Amniotic stem cell (primary cell): ENCODE measurements around the gene WBP1L.
A peak's percentile ranks its signal among the peaks of the same experiment; 100 is the strongest.
"Not testable (repeated sequence)": the region's sequence is repeated elsewhere in the genome, so short reads cannot be mapped to it uniquely, and the experiment has no call there.

ENCODE experiments used
- DNase-seq: peaks from one replicate; lab custom pipeline; 2025; lab: John Stamatoyannopoulos, UW

Gene WBP1L

DNA sequence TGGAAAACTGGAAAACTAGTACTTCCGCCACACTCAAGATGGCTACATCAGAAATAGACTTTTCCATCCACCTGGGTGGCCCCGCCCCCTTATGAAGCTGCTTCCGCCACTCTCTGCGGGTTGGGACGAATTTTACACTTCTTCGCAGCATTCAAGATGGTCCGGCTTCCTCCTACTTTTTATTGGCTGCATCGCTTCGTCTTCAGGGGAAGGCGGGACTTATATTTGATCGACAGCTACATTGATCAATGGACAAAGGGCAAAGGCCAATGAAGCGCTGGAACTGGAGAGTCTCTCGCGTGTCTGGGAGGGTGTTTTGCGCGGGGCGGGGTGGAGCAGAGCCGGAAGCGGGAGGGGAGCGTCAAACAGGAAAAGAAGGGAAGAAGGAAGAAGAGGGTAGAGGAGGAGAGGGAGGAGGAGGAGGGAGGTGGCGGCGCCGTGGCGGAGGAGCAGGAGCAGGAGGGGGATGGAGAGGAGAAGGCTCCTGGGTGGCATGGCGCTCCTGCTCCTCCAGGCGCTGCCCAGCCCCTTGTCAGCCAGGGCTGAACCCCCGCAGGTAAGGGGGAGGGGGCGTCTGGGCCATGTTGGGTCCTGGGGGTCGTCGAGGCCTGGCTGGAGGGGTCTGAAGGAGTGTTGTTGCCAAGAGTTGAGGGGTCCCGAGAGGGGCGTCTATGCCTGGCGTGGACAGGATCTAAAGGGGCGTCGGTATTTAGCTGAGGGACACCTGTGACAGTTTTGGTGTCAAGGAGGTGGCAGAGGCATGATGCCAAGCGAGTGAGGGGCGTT lies at the start of gene WBP1L:
TSS of gene WBP1L (plus strand) at position 361 of the 786 bp plus-strand sequence. CDS start at position 467, 106 bp downstream.
- peak; percentile 98 for DNase-seq

DNA sequence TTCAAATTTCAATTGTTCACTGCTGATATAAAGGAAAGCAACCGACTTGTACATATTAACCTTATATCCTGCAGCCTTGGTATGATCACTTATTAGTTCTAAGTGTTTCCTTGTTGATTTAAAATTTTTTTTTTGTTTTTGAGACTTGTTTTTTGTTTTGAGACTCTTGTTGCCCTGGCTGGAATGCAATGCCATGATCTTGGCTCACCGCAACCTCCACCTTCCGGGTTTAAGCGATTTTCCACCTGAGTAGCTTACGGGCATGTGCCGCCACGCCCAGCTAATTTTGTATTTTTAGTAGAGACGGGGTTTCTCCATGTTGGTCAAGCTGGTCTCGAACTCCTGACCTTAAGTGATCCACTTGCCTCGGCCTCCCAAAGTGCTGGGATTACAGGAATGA lies 48.3 kb upstream of the WBP1L start:
- not testable (repeated sequence) for DNase-seq

DNA sequence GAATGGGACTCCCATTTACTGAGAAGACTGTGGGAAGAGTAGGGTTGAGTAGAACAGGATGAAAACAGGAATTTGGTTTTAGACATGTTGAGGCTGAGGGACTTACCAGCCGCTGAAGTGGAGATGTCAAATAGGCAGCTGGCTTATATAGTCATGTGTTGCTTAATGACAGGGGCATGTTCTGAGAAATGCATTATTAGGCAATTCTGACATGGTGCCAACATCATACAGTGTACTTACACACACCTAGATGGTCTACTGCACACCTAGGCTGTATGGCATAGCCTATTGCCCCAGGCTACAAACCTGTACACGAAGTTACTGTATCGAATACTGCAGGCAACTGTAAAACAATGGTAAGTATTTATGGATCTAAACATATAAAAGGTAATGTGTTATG lies 47.0 kb upstream of the WBP1L start:
- no peak for DNase-seq

DNA sequence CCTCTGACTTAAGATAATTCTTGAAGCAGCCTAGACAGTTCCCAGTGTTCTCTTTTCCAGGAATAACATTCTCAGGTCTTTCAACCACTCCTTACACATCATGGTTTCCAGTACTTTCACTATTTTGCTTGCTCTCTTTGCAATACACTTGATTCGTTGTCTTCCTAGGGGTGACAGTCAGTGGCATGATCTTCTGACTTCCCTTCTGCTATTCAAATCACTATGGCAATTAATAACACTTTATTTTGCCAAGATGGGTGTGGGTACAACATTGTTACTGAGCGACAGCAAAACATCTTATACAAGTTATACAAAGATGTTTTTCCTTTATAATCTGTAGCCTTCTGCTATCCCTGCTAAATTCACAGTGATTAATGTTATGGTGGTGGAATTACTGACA lies 44.9 kb upstream of the WBP1L start:
- DNase-seq: no peak

DNA sequence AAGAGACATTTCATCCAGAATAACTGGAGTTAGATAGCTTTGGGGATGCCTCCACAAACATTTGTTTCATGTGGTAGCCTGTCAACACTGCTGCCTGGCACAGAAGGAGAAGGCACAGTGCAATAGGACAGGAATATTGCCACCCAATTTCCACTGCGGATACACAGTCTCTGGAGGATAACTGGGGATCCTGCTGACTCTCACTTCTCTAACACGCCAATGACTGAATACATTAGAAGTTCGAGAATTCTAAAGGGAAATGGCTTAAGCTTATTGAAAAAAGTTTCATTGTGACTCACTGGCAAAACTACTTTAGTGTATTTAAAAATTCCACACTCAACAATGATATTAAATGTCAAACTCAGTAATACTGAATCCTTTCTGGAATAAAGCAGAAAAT lies 42.5 kb upstream of the WBP1L start:
- peak; percentile 27 for DNase-seq

DNA sequence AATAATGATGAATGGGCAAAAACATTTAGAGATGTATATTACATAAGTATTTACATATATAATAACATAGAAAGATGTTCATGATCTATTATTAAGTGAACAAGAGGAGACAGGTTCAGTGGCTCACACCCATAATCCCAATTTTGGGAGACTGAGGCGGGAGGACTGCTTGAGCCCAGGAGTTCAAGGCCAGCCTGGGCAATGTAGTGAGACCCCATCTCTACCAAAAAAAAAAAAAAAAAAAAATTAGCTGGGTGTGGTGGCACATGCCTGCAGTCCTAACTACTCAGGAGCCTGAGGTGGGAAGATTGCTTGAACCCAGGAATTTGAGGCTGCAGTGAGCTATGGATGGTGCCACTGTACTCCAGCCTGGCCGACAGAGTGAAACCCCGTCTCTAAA lies 42.0 kb upstream of the WBP1L start:
- DNase-seq: no peak

DNA sequence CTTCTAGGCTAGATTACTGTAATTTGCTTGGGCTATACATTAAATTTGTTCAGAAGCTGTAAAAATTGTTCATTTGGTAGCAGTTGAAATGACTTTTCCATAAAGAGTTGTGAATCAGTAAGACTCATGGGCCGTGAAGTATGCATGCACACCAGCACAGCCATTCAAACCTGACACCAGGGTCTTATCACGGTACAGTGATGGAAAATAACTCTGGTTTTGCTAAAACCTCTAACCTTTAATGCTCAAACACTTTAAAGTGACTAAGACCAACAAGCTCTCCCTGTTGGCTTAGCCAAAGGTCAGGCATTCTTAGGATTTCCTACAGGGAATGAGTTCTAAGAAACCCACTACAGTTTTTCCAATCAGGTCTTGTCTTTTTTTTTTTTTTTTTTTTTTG lies 41.0 kb upstream of the WBP1L start:
- DNase-seq: no peak

DNA sequence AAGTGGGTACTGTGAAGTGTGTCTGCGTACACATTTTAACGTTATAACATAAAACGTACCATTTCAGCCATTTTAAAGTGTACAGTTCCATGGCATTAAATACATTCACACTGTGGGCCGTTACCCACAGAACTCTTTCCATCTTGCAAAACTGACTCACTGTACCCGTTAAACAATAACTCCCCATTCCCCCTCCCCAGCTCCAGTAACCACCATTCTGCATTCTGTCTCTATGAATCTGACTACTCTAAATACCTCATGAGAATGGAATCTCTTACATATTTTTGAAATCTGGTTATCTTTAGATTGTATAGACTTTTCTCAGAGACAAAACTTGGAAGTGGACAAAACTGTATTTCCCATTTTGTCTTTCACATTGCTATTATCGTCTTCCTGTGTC lies 38.8 kb upstream of the WBP1L start:
- DNase-seq: no peak

DNA sequence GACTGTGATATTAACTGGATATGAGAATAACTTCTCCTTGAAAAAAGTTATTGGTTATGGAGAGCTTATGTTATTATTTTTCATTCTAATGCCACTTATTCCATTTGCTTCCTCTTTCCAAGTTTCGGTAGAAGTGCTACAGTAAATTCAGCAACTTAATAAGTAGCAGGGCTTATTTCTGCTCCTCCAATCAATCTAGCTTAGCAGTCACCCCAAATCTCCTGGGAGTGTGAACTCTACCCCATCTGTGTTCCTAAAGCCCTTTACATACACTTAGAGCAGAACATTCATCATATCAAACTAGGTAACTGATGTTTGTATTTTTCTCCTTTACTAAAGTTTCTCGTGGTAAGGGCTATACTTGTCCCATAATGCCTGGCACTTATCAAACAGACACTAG lies 38.2 kb upstream of the WBP1L start:
- no peak for DNase-seq

DNA sequence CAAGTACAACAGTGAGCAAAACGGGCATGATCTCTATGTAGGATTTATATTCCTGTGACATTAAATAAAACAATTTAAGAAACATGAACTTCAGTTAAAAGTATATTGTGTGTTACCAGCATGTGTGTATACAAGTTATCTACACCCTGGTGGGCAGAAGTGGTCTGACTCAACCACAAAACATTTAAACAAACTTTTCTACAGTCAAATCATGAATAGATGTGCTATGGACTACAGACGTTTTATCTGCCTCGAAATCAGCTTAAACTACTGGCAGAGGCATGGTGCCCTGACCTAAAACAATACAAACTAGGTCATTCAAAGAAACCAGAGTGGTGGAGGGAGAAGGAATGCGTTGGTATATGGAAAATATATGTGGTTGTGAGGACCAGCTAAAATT lies 33.1 kb upstream of the WBP1L start:
- DNase-seq: peak; percentile 36

DNA sequence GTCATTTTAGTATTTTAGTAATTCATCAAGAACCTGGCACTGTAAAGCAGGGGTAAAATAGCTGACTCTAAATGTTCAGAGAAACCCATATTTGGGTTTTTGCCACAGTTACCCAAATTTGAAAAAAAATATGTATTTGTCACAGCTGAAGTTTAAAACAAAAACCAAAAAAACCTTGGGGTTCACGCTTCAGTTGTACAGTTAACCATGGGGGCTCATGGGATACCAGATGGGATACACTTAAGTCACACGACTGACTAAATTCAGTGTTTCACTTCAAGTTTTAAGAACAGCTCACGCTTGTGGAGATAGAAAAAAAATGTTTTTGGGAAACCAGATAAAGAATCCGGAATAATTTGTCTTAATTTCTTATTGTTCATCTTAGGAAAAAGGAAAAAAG lies 31.7 kb upstream of the WBP1L start:
- no peak for DNase-seq

DNA sequence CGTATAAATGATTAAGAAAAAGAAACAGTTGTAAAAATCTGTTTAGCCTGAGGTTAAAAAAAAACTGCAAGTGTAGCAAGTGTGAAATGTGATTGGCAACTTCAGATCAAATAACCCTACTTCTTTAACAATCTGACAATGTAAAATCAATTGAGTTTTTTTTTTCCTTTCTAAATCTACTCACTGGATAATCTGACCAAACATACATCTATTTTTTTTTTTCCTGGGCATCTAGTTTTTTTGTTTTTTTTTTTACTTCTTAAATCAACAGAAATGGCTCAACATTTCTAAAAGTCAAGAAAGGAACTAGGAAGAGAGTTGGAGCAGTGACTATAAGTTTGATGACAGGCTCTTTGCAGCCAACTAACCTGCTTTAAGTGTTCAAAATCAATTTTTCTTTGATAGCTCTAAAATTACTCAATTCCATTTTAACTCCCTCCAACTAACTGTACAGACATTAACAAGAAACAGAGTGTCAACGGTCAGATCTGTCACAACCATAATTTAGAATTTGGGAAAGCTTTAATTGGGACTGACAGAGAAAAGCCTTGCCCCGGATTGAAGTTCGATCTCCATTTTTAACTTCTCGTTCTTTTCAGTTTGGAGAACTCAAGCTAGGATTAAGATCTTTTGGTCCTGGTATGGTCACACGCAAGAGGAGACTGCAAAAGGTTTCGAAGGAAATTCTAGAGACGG lies 30.8 kb upstream of the WBP1L start:
- no peak for DNase-seq

DNA sequence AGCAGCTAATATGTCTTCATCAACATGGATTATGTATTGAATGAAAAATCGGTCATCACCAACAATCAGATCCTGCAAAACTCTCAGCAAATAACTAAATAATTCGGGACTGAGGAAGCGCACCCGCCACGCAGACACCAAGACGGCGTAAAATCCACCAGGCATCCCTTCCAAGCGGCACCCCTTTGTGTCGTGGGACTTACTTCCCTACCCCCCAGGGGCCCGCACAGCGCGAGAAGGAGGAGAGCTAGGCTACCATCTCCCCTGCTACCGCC lies 30.3 kb upstream of the WBP1L start:
- no peak for DNase-seq

DNA sequence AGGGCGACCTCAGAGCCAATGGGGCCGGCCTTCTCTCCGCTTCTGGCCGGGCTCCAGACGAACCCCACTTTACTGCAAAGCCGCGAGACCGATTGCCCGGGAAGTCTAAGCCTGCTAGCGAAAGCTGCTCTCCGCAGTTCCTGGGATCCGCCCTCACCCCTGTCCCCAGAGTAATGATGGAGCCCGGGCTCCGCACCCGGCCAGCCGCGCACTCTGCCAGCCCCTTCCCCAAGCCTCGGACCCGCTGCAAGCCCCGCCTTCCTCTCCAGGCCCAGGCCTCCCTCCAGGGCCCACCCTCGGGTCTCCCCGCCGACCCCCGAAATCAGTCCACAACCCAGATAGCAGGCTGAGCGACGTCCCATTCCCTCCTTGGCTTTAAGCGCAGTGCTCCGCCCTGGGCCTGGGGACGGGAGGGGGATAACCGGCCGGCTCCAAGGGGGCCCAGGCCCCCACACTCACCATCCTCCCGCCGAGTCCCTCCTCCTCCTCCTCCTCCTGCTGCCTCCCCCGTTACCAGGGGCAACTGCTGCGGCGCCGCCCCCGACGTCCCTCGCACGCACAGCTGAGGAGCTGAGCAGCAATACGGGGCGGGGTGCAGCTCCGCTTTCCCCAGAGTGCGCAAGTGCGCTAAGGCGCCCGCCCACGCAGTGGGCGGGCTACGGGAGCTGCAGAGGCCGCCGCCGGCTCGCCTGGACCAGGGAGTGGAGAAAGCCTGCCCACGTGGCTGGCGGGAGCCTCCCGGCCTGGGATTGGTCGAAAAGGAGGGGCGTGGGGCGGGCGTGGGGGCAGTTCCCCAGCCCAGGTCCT lies 29.7 kb upstream of the WBP1L start, which contains the start of gene ARL3:
TSS of gene ARL3 (minus strand) at position 584 of the 807 bp plus-strand sequence. CDS start at position 462, 122 bp downstream.
- peak; percentile 96 for DNase-seq

DNA sequence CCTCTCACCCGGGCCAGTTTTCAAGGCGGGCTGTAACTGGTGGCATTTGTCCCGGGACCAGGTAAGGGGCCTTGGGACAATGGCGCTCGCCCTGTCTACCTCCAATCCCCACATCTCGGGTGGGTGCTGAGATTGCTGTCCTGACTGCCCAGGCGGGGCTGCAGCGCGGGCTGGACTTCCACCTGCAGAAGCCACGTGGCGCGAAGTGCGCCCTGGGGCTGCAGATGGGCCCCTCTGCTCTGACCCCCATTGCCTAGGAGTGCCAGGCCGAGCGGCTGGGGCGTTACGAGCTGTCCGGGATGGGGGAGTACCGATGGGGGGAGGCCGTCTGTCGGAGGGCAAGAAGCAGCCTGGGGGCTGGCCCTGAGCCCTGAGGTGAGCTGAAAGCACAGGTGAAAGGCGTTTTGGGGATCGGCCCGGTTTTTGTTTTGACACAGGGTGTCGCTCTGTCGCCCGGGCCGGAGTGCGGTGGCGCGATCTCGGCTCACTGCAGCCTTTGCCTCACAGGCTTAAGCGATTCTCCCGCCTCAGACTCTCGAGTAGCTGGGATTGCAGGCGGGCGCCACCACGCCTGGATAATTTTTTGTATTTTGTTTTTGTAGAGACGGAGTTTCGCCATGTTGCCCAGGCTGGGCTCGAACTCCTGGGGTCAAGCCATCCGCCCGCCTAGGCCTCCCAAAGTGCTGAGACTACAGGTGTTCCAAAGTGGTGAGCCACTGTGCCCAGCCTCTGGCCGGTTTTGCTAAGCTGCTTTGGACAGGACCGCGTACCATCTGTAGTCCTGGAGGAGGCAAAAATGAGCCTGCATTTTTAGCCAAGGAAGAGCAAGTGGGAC lies 28.9 kb upstream of the WBP1L start, which contains the start of gene SFXN2:
TSS of gene SFXN2 (plus strand) at position 16 of the 835 bp plus-strand sequence. CDS start 12,001 bp downstream, outside the sequence.
- DNase-seq: no peak

DNA sequence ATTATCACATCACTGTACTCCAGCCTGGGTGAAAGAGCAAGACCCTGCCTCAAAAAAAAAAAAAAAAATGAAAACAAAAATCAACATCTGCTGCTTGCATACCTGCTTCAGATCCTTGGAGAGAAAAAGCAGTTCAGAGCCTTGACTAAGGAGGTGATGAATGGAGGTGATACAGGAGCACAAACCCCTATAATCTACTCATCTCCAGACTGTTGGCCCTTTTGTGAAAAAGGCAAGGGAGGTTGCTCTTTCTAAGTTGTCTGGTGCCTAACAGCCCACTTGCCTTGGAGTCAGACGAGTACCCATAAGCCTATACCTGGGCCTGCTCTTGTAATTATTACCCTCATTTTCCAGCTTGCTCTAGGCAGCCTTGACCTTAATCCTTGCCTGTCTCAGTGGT lies 27.9 kb upstream of the WBP1L start:
- no peak for DNase-seq

DNA sequence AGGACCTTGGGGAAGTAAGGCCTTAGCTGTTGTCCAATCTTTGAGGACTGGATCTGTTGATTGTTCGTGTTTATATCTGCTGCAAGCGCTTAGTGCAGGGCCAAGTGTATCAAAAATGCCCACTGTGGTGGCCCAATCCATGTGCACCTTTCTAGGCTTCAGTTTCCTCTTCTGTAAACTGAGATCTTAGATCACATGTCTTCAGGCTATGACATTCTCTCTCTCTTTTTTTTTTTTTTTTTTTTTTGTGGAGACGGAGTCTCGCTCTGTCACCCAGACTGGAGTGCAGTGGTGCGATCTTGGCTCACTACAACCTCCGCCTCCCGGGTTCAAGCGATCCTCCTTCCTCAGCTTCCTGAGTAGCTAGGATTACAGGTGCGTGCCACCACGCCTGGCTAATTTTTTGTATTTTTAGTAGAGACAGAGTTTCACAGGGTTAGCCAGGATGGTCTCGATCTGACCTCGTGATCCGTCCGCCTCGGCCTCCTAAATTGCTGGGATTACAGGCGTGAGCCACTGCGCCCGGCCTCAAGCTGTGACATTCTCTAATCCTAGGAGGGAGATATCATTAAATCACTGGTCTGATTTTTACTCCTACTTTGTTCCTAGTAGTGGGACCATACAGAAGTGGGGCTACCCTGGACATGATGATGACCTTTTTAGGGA lies 26.7 kb upstream of the WBP1L start:
- DNase-seq: not testable (repeated sequence)

DNA sequence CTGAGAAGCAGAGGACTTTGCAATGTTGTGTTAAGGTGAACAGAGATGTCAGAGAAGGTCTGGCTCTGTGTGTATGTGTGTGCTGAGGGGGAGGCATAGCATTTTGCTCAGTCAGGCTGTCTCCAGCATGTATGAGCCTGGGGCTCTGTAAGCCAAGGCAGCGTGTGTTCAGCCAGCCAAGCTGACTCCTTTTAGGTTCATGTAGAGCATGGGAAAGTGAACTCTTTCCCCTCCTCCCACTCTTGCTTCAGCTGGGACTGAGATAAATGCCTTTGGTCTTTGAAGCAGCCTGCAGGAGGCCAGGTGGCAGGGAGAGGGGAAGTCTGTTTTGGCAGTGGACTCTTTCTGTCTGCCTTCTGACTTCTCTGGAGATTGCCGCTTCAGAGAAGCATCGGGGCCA lies 25.5 kb upstream of the WBP1L start:
- DNase-seq: no peak

DNA sequence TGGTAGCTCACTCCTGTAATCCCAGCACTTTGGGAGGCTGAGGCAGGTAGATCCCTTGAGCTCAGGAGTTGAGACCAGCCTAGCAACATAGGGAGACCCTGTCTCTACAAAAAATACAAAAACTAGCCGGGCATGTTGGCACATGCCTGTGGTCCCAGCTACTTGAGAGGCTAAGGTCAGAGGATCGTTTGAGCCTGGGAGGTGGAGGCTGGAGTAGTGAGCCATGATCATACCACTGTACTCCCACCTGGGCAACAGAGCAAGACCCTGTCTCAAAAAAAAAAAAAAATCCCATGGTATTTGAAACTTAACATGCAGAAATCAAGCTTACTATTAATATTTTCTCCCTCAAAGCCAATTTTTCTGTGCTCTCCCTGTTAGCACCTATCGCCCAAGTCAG lies 23.4 kb upstream of the WBP1L start:
- no peak for DNase-seq

DNA sequence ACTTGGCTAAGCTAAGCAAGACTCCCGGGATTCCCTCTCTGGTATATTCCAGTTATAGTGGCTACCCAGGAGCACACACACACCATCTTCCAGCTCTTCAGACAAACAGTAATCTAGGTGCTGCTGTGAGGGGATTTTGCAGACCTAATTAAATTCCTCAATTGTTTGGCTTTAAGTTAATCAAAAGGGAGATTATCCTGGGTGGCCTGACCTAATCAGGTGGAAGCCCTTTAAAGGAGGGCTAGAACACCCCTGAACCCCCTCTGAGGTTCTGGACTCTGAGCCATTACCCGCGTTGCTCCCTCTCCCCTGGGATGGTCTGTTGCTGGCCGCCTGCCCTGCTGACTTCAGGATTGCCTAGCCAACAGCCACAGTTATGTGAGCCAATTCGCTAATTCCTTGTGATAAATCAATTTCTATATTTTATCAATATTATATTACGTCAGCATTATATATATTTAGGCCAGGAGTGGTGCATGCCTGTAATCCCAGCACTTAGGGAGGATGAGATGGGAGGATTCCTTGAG lies 22.9 kb upstream of the WBP1L start:
- no peak for DNase-seq

DNA sequence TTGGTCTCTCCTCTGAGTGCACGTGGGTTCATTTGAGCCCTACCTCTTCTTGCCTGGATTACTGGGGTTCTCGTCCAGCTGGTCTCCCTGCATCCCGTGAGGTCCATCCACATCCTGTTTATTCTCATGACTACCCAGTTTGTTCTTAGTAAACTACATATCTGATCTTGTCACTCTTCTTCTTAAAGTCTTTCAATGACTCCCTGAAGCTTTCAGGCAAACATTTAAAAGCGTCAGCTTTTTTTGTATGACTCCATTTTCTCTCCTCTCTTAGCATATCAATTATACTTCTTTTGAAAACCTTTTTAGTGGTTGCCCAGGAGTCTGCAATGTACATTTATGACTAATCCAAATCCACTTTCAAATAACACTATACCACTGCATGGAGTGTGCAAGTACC lies 21.8 kb upstream of the WBP1L start:
- no peak for DNase-seq
